Measurements from ENCODE around the gene HCN2. TPM values are rescaled to one million over a fixed set of nuclear protein-coding genes. Genes with fewer than 3 reads are reported as not detected.
"Not testable (repeated sequence)": the region's sequence is repeated elsewhere in the genome, so short reads cannot be mapped to it uniquely, and the experiment has no call there.

Gene HCN2
- total and polyA plus RNA-seq, 2 of the 13 experiments (the other 11 are each of a cell fraction or from before 2014, with no cell fraction given) = 0.01 TPM; not detected in 1

DNA sequence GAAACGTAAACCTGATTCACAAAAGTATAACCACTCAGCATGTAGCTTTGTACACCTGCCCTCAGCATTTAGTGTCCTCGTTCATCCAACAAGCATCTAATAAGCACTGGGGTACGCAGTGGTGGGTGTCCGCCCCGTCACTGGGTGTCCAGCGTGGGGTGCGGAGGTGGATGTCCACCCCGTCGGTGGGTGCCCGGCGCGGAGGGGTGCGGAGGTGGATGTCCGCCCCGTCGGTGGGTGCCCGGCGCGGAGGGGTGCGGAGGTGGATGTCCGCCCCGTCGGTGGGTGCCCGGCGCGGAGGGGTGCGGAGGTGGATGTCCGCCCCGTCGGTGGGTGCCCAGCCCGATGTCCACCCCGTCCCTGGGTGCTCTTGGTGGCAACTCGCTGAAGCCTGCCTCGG is 4.5 kb upstream of the HCN2 start:
- intact Hi-C loops (cut with micrococcal nuclease; ENCODE audit: unreplicated experiment) = loop anchor here (10.0 kb wide), 1 partner anchor 80 kb away; the partner anchor contains the start of gene RNF126
- FAIRE-seq; ATAC-seq; H3K9me3 ChIP-seq (ENCODE audit: low read length); H2AFZ ChIP-seq (ENCODE audit: low read length); H3K4me2 ChIP-seq (ENCODE audit: low read depth, low read length); BruUV-seq (replicated peaks); H3K4me3 ChIP-seq (replicated peaks in 1 of 3; ENCODE audit: insufficient read depth in 1 of 3, low read depth in 2 of 3, low read length in 3 of 3); H3K79me2 ChIP-seq (ENCODE audit: insufficient read depth, low read length); H3K27ac ChIP-seq (ENCODE audit: extremely low read length, insufficient read depth, low read length); H3K9ac ChIP-seq (ENCODE audit: insufficient read depth, low read depth, low read length); DNase-seq (ENCODE audit: low spot score): not testable (repeated sequence)
- peaks cover 16 to 21% of the 10 kb centered on the region in 2 experiments; a peak in 4 of 5 replicates for H3K36me3 ChIP-seq (replicated peaks in 1 of 2; ENCODE audit: control insufficient read depth in 1 of 2, insufficient read depth in 2 of 2, low read length in 2 of 2)
- in situ Hi-C loops (cut with HindIII; ENCODE audit: extremely low pct_ligation_motif_present, low pct_unique_long_range_greater_than_20kb) = loop anchor here (5.0 to 10.0 kb wide), 2 partner anchors 33 to 150 kb away; no protein-coding TSS in a partner anchor
- H3K4me1 ChIP-seq (ENCODE audit: insufficient read depth, low read length) = peaks cover 35% of the 10 kb centered on the region
- ChIA-PET CTCF (ENCODE audit: low intra/inter-chr PET ratio, low total read pairs) (interaction anchor here (1.2 to 2.4 kb wide), 2 partner anchors 20 to 50 kb away, joined by 3 to 9 read pairs; no protein-coding TSS in a partner anchor), POLR2A (interaction anchor here (1.2 to 3.9 kb wide), 2 partner anchors 13 to 29 kb away, joined by 7 to 16 read pairs; partner anchors contain the start of gene BSG)
- peaks cover 5 to 20% of the 10 kb centered on the region in 2 experiments for H3K27me3 ChIP-seq (ENCODE audit: control insufficient read depth in 1 of 2, insufficient read depth in 2 of 2, low read length in 2 of 2)
- H4K20me1 ChIP-seq (ENCODE audit: insufficient read depth, low read length) = peaks cover 49% of the 10 kb centered on the region
- 86% methylated on average over 15 of the region's 34 CpGs for WGBS (ENCODE audit: low lambda C conversion rate)

DNA sequence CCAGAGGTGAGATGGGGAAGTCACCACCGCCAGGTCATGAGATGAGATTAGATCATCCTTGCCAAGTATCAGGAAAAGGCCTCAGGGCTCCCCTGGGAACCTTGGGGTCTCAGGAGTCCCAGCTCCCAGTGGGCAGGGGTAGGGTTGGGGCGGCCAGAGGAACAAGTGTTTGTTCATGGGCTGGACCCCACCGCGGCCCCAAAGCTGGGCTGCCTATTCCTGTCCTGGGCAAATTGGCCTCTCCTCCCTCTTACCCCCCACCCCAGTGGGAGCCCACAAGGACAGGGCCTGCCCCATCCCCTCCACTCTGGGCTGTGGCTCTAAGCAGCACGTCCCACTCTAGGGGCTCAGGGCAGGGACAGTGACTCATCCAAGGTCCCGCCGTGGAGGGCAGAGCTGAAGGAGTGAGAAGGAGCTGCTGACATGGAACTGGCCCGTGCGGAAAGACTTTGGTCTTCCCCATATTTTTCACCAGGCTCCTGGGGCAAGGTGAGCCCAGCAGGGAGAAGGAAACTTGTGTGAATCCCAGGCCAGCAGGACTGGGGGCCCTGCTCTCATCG is 4.0 kb upstream of the HCN2 start:
- ATAC-seq = peak; percentile 12
- intact Hi-C loops (cut with micrococcal nuclease; ENCODE audit: unreplicated experiment) = loop anchor here (10.0 kb wide), 1 partner anchor 79 kb away; the partner anchor contains the start of gene RNF126
- Histone ChIP-seq H3K27ac (ENCODE audit: extremely low read length, insufficient read depth, low read length) (no peak overlapping the region), H4K20me1 (ENCODE audit: insufficient read depth, low read length) (peaks cover 44% of the 10 kb centered on the region), H3K79me2 (ENCODE audit: insufficient read depth, low read length) (no peaks in the 10 kb centered on the region), H3K36me3 (replicated peaks in 1 of 2; ENCODE audit: control insufficient read depth in 1 of 2, insufficient read depth in 2 of 2, low read length in 2 of 2) (peaks cover 12 to 16% of the 10 kb centered on the region in 2 experiments; a peak in 4 of 5 replicates), H3K4me1 (ENCODE audit: insufficient read depth, low read length) (peaks cover 35% of the 10 kb centered on the region), H3K4me2 (ENCODE audit: low read depth, low read length) (no peak overlapping the region), H3K9ac (ENCODE audit: insufficient read depth, low read depth, low read length) (no peak overlapping the region), H2AFZ (ENCODE audit: low read length) (no peak overlapping the region), H3K4me3 (replicated peaks in 1 of 3; ENCODE audit: insufficient read depth in 1 of 3, low read depth in 2 of 3, low read length in 3 of 3) (no peak overlapping the region), H3K9me3 (ENCODE audit: low read length) (no peaks in the 10 kb centered on the region), H3K27me3 (ENCODE audit: control insufficient read depth in 1 of 2, insufficient read depth in 2 of 2, low read length in 2 of 2) (peaks cover 5 to 22% of the 10 kb centered on the region in 2 experiments)
- BruUV-seq (replicated peaks) = no TSS peak
- WGBS (ENCODE audit: low lambda C conversion rate) = 30% methylated on average over 2 of the region's 10 CpGs
- no peak for DNase-seq (ENCODE audit: low spot score)
- peak; percentile 43; the same call in 1 of the 2 replicates for TF ChIP-seq FOSL2 (CRISPR knock-in tag; IDR thresholded peaks at IDR 0.05)
- TF ChIP-seq, protein P1, sequence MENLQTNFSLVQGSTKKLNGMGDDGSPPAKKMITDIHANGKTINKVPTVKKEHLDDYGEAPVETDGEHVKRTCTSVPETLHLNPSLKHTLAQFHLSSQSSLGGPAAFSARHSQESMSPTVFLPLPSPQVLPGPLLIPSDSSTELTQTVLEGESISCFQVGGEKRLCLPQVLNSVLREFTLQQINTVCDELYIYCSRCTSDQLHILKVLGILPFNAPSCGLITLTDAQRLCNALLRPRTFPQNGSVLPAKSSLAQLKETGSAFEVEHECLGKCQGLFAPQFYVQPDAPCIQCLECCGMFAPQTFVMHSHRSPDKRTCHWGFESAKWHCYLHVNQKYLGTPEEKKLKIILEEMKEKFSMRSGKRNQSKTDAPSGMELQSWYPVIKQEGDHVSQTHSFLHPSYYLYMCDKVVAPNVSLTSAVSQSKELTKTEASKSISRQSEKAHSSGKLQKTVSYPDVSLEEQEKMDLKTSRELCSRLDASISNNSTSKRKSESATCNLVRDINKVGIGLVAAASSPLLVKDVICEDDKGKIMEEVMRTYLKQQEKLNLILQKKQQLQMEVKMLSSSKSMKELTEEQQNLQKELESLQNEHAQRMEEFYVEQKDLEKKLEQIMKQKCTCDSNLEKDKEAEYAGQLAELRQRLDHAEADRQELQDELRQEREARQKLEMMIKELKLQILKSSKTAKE (CRISPR knock-in tag; IDR thresholded peaks at IDR 0.05; ENCODE audit: borderline replicate concordance) = no peak
- ChIA-PET POLR2A (interaction anchor here (1.5 to 3.9 kb wide), 2 partner anchors 11 to 13 kb away, joined by 5 to 16 read pairs; partner anchors contain the start of gene BSG), CTCF (ENCODE audit: low intra/inter-chr PET ratio, low total read pairs) (interaction anchor here (2.4 to 3.0 kb wide), 2 partner anchors 19 kb away, joined by 9 read pairs; no protein-coding TSS in a partner anchor)
- in situ Hi-C loops (cut with HindIII; ENCODE audit: extremely low pct_ligation_motif_present, low pct_unique_long_range_greater_than_20kb) = loop anchor here (5.0 to 10.0 kb wide), 2 partner anchors 33 to 149 kb away; no protein-coding TSS in a partner anchor
- FAIRE-seq = no peak

All from HepG2 (cell line).